WERI-Rb-1 (cell line): ENCODE measurements around the gene PCDHGA4.
"Not testable (repeated sequence)": the region's sequence is repeated elsewhere in the genome, so short reads cannot be mapped to it uniquely, and the experiment has no call there.

Source experiments
- DNase-seq: peaks from one replicate; pipeline ENCODE4 v3.0.0-alpha.2; 2020
- H3K27ac ChIP-seq: fragments of 250-450 bp; sonication (Bioruptor Pico); 2 replicates; pipeline ENCODE4 v1.5.1; 2020; ENCODE audit warnings: mild to moderate bottlenecking, moderate library complexity
- H3K27me3 ChIP-seq: fragments of 250-450 bp; sonication (Bioruptor Pico); 2 replicates; pipeline ENCODE4 v1.5.1; 2021; ENCODE audit warnings: mild to moderate bottlenecking, low read depth, moderate library complexity; ENCODE audit not compliant: insufficient read depth, severe bottlenecking
- H3K36me3 ChIP-seq: fragments of 250-450 bp; sonication (Bioruptor Pico); 2 replicates; pipeline ENCODE4 v1.5.1; 2020; ENCODE audit warnings: mild to moderate bottlenecking, moderate library complexity
- H3K4me3 ChIP-seq: 2 replicates; pipeline ENCODE4 v1.5.1; 2011; ENCODE audit warnings: low read depth, mild to moderate bottlenecking, control low read depth, low read length
- H3K9me3 ChIP-seq: fragments of 250-450 bp; sonication (Bioruptor Pico); 2 replicates; pipeline ENCODE4 v1.5.1; 2021; ENCODE audit warnings: mild to moderate bottlenecking, moderate library complexity; ENCODE audit not compliant: severe bottlenecking
- TF ChIP-seq, protein P1 (sequence below): IDR thresholded peaks from 2 replicates; pipeline ENCODE4 v1.5.1; 2011; ENCODE audit warnings: low read depth, mild to moderate bottlenecking, control low read depth, inconsistent platforms, low read length

Gene PCDHGA4

DNA sequence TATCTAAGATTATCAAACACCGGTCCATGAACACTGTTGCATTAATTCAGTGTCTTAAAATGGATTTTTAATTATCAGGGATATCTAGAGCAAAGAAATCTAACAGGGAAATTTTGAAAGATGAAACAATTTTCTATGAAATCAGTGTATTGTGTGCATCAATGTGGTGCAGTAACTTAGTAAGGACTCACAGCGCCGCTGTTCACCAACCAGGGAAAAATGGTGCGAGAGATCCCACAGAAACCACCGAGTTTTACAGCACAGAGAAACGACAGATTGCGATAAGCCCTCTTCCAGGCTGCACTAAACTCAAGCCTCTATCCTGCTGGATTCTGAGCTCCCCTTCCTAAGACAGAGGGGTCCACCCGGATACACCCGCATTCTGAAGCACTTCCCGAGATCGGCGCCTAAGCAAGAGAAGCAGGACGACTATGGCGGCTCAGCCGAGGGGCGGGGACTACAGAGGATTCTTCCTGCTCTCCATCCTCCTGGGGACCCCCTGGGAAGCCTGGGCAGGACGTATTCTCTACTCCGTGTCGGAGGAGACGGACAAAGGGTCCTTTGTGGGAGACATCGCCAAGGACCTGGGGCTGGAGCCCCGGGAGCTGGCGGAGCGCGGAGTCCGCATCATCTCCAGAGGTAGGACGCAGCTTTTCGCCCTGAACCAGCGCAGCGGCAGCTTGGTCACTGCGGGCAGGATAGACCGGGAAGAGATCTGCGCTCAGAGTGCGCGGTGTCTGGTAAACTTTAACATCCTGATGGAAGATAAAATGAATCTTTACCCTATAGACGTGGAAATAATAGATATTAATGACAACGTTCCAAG, 27.9 kb downstream of the PCDHGA4 start, which contains the start of gene PCDHGA7:
PCDHGA7 (plus strand) TSS at position 274 of the 826 bp plus-strand sequence; CDS start at position 432, 158 bp downstream.
- H3K9me3 ChIP-seq, result peaks cover 13% of the 10 kb centered on the region
- TF ChIP-seq, protein P1, sequence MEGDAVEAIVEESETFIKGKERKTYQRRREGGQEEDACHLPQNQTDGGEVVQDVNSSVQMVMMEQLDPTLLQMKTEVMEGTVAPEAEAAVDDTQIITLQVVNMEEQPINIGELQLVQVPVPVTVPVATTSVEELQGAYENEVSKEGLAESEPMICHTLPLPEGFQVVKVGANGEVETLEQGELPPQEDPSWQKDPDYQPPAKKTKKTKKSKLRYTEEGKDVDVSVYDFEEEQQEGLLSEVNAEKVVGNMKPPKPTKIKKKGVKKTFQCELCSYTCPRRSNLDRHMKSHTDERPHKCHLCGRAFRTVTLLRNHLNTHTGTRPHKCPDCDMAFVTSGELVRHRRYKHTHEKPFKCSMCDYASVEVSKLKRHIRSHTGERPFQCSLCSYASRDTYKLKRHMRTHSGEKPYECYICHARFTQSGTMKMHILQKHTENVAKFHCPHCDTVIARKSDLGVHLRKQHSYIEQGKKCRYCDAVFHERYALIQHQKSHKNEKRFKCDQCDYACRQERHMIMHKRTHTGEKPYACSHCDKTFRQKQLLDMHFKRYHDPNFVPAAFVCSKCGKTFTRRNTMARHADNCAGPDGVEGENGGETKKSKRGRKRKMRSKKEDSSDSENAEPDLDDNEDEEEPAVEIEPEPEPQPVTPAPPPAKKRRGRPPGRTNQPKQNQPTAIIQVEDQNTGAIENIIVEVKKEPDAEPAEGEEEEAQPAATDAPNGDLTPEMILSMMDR, result no peak
- H3K36me3 ChIP-seq, result no peaks in the 10 kb centered on the region
- no peak within 1 kb of the TSS for H3K4me3 ChIP-seq
- DNase-seq, result no peak
- no peak within 1 kb of the TSS for H3K27ac ChIP-seq
- H3K27me3 ChIP-seq, result no peaks in the 10 kb centered on the region

DNA sequence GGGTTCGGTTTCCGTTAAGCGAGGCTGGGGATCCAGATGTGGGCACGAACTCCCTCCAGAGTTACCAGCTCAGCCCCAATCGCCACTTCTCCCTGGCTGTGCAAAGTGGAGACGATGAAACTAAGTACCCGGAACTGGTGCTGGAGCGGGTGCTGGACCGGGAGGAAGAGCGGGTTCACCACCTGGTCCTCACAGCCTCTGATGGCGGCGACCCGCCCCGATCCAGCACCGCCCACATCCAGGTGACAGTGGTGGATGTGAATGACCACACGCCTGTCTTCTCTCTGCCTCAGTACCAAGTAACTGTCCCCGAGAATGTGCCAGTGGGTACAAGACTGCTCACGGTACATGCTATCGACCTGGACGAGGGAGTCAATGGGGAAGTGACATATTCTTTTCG, 28.5 kb downstream of the PCDHGA4 start:
- peaks cover 13% of the 10 kb centered on the region for H3K9me3 ChIP-seq
- TF ChIP-seq, protein P1, result no peak
- DNase-seq, result no peak
- no peak overlapping the region for H3K4me3 ChIP-seq
- H3K36me3 ChIP-seq, result no peaks in the 10 kb centered on the region
- H3K27me3 ChIP-seq, result no peaks in the 10 kb centered on the region
- H3K27ac ChIP-seq, result no peak overlapping the region

DNA sequence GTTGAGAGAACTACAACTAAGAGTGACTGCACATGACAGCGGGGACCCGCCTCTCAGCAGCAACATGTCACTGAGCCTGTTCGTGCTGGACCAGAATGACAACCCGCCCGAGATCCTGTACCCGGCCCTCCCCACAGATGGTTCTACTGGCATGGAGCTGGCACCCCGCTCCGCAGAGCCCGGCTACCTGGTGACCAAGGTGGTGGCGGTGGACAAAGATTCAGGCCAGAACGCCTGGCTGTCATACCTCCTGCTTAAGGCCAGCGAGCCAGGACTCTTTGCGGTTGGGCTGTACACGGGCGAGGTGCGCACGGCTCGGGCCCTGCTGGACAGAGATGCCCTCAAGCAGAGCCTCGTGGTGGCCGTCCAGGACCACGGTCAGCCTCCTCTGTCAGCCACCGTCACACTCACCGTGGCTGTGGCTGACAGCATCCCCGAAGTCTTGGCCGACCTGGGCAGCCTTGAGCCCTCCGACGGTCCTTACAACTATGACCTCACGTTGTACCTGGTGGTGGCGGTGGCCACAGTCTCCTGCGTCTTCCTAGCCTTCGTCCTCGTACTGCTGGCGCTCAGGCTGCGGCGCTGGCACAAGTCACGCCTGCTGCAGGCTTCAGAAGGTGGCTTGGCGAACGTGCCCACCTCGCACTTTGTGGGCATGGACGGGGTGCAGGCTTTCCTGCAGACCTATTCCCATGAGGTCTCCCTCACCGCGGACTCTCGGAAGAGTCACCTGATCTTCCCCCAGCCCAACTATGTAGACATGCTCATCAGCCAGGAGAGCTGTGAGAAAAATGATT, 29.8 kb downstream of the PCDHGA4 start:
- no peaks in the 10 kb centered on the region for H3K27me3 ChIP-seq
- H3K27ac ChIP-seq, result no peak overlapping the region
- DNase-seq, result no peak
- TF ChIP-seq, protein P1, result no peak
- H3K36me3 ChIP-seq, result no peaks in the 10 kb centered on the region
- H3K4me3 ChIP-seq, result no peak overlapping the region
- peaks cover 13% of the 10 kb centered on the region for H3K9me3 ChIP-seq

DNA sequence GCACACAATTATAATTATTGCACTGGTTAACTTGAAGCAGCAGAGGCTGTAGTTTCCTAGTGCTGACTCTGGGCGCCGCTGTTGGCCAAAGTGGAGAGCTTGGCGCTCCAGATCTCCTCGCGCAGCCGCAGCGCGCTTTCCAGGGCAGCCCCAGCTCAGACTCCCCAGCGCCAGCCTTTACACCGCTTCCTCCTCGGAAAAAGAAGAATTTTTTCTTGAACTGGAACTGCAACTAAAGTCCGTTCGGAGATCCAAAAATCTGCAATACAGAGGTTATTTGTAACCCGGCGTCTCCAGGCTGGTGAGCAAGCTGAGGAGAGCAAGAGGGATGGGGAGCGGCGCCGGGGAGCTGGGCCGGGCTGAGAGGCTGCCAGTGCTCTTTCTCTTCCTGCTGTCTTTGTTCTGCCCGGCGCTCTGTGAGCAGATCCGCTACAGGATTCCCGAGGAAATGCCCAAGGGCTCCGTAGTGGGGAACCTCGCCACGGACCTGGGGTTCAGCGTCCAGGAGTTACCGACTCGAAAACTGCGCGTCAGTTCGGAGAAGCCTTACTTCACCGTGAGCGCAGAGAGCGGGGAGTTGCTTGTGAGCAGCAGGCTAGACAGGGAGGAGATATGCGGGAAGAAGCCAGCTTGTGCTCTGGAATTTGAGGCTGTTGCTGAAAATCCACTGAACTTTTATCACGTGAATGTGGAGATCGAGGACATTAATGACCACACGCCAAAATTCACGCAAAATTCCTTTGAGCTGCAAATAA, 32.9 kb downstream of the PCDHGA4 start, which contains the start of gene PCDHGB4:
PCDHGB4 (plus strand) TSS at position 142 of the 755 bp plus-strand sequence; CDS start at position 329, 187 bp downstream.
- H3K27ac ChIP-seq, DNase-seq, H3K4me3 ChIP-seq, H3K27me3 ChIP-seq, H3K36me3 ChIP-seq: not testable (repeated sequence)
- peaks cover 11% of the 10 kb centered on the region for H3K9me3 ChIP-seq

DNA sequence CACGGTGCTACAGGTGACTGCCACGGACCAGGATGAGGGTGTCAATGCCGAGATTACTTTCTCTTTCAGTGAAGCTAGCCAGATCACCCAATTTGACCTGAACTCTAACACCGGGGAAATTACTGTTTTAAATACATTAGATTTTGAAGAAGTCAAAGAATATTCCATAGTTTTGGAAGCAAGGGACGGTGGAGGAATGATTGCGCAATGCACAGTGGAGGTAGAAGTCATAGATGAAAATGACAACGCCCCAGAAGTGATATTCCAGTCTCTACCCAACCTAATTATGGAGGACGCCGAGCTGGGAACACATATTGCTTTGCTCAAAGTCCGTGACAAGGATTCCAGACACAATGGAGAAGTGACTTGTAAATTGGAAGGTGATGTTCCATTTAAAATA, 33.8 kb downstream of the PCDHGA4 start:
- TF ChIP-seq, protein P1, result no peak
- no peak for DNase-seq
- no peak overlapping the region for H3K4me3 ChIP-seq
- H3K36me3 ChIP-seq, result no peaks in the 10 kb centered on the region
- no peaks in the 10 kb centered on the region for H3K27me3 ChIP-seq
- peaks cover 6% of the 10 kb centered on the region for H3K9me3 ChIP-seq
- no peak overlapping the region for H3K27ac ChIP-seq
